PC-3 (cell line): ENCODE data around the gene ZNF24. TPM values are rescaled to one million over a fixed set of nuclear protein-coding genes. Genes with fewer than 3 reads are reported as not detected.

Experiments used
- ATAC-seq: fragments of 200-7000 bp; cut with Tn5 transposase; 2 replicates; pipeline ENCODE4 v1.9.1; 2020; ENCODE audit warnings: mild to moderate bottlenecking, moderate library complexity
- BruUV-seq: library from RNA; stranded (reverse); fragments of 400-500 nt; replicated peaks from 2 replicates; lab custom pipeline; 2021; lab: Mats Ljungman, UMichigan
- CTCF ChIA-PET: fragments of 300-600 bp; sonication (Branson Sonifier 250); formaldehyde crosslinking; loops from one replicate; lab custom pipeline; 2022; ENCODE audit warnings: antibody characterized with exemption; lab: Charles Lee
- POLR2A ChIA-PET: fragments of 300-600 bp; sonication (Branson Sonifier 250); formaldehyde crosslinking; loops from one replicate; lab custom pipeline; 2022; ENCODE audit warnings: antibody characterized with exemption; ENCODE audit not compliant: unreplicated experiment; lab: Charles Lee
- DNase-seq: peaks from one replicate; pipeline ENCODE4 v3.0.0-alpha.2; 2015
- H2AFZ ChIP-seq: fragments of 300-600 bp; sonication (generic); 2 replicates; pipeline ENCODE4 v1.6.0; 2016; ENCODE audit warnings: antibody characterized with exemption, low read length
- H3F3A ChIP-seq: fragments of 300-600 bp; sonication (generic); one replicate; pipeline ENCODE4 v1.6.0; 2017; ENCODE audit warnings: antibody characterized with exemption, low read length, control low read depth, mild to moderate bottlenecking; ENCODE audit not compliant: unreplicated experiment
- H3K27ac ChIP-seq: fragments of 300-600 bp; sonication (generic); 2 replicates; pipeline ENCODE4 v1.5.1; 2016; ENCODE audit warnings: mild to moderate bottlenecking, low read length
- H3K27me3 ChIP-seq: fragments of 300-600 bp; sonication (generic); 2 replicates; pipeline ENCODE4 v1.6.1; 2016; ENCODE audit warnings: low read length, mixed read lengths
- H3K36me3 ChIP-seq: fragments of 300-600 bp; sonication (generic); 2 replicates; pipeline ENCODE4 v1.6.1; 2016; ENCODE audit warnings: low read depth, mixed run types, low read length, mixed read lengths
- H3K4me1 ChIP-seq: fragments of 300-600 bp; sonication (generic); 2 replicates; pipeline ENCODE4 v1.5.1; 2016; ENCODE audit warnings: low read length; ENCODE audit not compliant: insufficient read depth
- H3K4me2 ChIP-seq: fragments of 300-600 bp; sonication (generic); 2 replicates; pipeline ENCODE4 v1.6.0; 2016; ENCODE audit warnings: low read length
- H3K4me3 ChIP-seq: fragments of 300-600 bp; sonication (generic); 2 replicates; pipeline ENCODE4 v1.5.1; 2016; ENCODE audit warnings: mild to moderate bottlenecking, low read length, mixed read lengths
- H3K79me2 ChIP-seq: fragments of 300-600 bp; sonication (generic); 2 replicates; pipeline ENCODE4 v1.6.1; 2017; ENCODE audit warnings: low read length, mixed read lengths
- H3K9ac ChIP-seq: fragments of 300-600 bp; sonication (generic); 2 replicates; pipeline ENCODE4 v1.6.0; 2016; ENCODE audit warnings: mild to moderate bottlenecking, low read length
- H3K9me2 ChIP-seq: fragments of 300-600 bp; sonication (generic); replicated peaks from 2 replicates; pipeline ENCODE4 v1.6.1; 2016; ENCODE audit warnings: mixed run types, low read length, mixed read lengths
- H3K9me3 ChIP-seq: fragments of 300-600 bp; sonication (generic); 2 replicates; pipeline ENCODE4 v1.6.1; 2016; ENCODE audit warnings: low read length, mixed read lengths
- H4K20me1 ChIP-seq: fragments of 300-600 bp; sonication (generic); 2 replicates; pipeline ENCODE4 v1.6.1; 2016; ENCODE audit warnings: low read length, mixed read lengths
- CTCF ChIP-seq: fragments of 300-600 bp; sonication (generic); conservative IDR thresholded peaks from 2 replicates; pipeline ENCODE4 v1.5.1; 2017; ENCODE audit warnings: antibody characterized with exemption, low read depth, mild to moderate bottlenecking, low read length
- EZH2 ChIP-seq: fragments of 300-600 bp; sonication (generic); IDR thresholded peaks from one replicate; pipeline ENCODE4 v1.6.1; 2017; ENCODE audit warnings: antibody characterized with exemption, mild to moderate bottlenecking, low read length; ENCODE audit not compliant: unreplicated experiment
- EZH2phosphoT487 ChIP-seq: fragments of 300-600 bp; sonication (generic); IDR thresholded peaks from 2 replicates; pipeline ENCODE4 v1.6.1; 2018; ENCODE audit warnings: mild to moderate bottlenecking, antibody characterized with exemption, low read length, borderline replicate concordance
- intact Hi-C: fragments of 100-400 bp; cut with micrococcal nuclease; formaldehyde crosslinking; loops from 2 replicates; pipeline ENCODE4 v1.9.0; 2023
- total RNA-seq: library from RNA; depleted of rRNA; stranded (reverse); fragments of >200 nt; gene quantifications from 2 replicates; pipeline ENCODE4 v1.2.3, GENCODE V29; 2014

ZNF24 gene
- total RNA-seq, 1 experiment from 2014 or later = 11.0 TPM

GRCh38 chr18:35331367-35332087, 12.7 kb downstream of the ZNF24 start:
- ChIA-PET POLR2A (no interaction called here), CTCF (no interaction called here)
- H3K4me1 ChIP-seq = no peaks in the 10 kb centered on the region
- no peak overlapping the region for H3K27ac ChIP-seq
- no peak overlapping the region for H3K9ac ChIP-seq
- H3K9me2 ChIP-seq = no peaks in the 10 kb centered on the region
- DNase-seq = no peak
- no peaks in the 10 kb centered on the region for H3K79me2 ChIP-seq
- no peak for ATAC-seq
- TF ChIP-seq EZH2phosphoT487 (no peak), EZH2 (no peak), CTCF (no peak)
- intact Hi-C loops = no loop called here
- no peaks in the 10 kb centered on the region for H3K27me3 ChIP-seq
- no peaks in the 10 kb centered on the region for H4K20me1 ChIP-seq
- H3K4me2 ChIP-seq = no peak overlapping the region
- no peaks in the 10 kb centered on the region for H3F3A ChIP-seq
- no peaks in the 10 kb centered on the region for H3K9me3 ChIP-seq
- H3K4me3 ChIP-seq = no peak overlapping the region
- H2AFZ ChIP-seq = no peak overlapping the region
- no TSS peak for BruUV-seq
- H3K36me3 ChIP-seq = peaks cover 6% of the 10 kb centered on the region; the same call in 1 of the 2 replicates

GRCh38 chr18:35328868-35329267, 15.4 kb downstream of the ZNF24 start:
- ChIA-PET CTCF (no interaction called here), POLR2A (no interaction called here)
- H3K9ac ChIP-seq = no peak overlapping the region
- H3K27me3 ChIP-seq = no peaks in the 10 kb centered on the region
- H4K20me1 ChIP-seq = no peaks in the 10 kb centered on the region
- H3K9me3 ChIP-seq = no peaks in the 10 kb centered on the region
- no peaks in the 10 kb centered on the region for H3F3A ChIP-seq
- no peaks in the 10 kb centered on the region for H3K79me2 ChIP-seq
- H3K9me2 ChIP-seq = no peaks in the 10 kb centered on the region
- peaks cover under 1% of the 10 kb centered on the region; the same call in 1 of the 2 replicates for H3K36me3 ChIP-seq
- no peak overlapping the region for H3K27ac ChIP-seq
- BruUV-seq = no TSS peak
- H3K4me2 ChIP-seq = no peak overlapping the region
- TF ChIP-seq EZH2 = no peak
- TF ChIP-seq EZH2phosphoT487 = no peak
- no peak for TF ChIP-seq CTCF
- DNase-seq (no peak), ATAC-seq (no peak)
- H3K4me3 ChIP-seq = no peak overlapping the region
- intact Hi-C loops = no loop called here
- H3K4me1 ChIP-seq = no peaks in the 10 kb centered on the region
- H2AFZ ChIP-seq = no peak overlapping the region

GRCh38 chr18:35326695-35327387, 17.4 kb downstream of the ZNF24 start:
- Histone ChIP-seq H3K79me2 (no peaks in the 10 kb centered on the region), H3F3A (no peaks in the 10 kb centered on the region), H3K9ac (no peak overlapping the region), H2AFZ (no peak overlapping the region), H3K36me3 (no peaks in the 10 kb centered on the region), H3K9me2 (no peaks in the 10 kb centered on the region), H4K20me1 (no peaks in the 10 kb centered on the region), H3K4me1 (no peaks in the 10 kb centered on the region), H3K4me3 (no peak overlapping the region), H3K4me2 (no peak overlapping the region), H3K9me3 (no peaks in the 10 kb centered on the region), H3K27ac (no peak overlapping the region), H3K27me3 (no peaks in the 10 kb centered on the region)
- DNase-seq (no peak), ATAC-seq (no peak)
- ChIA-PET CTCF (no interaction called here), POLR2A (no interaction called here)
- no peak for TF ChIP-seq EZH2
- no peak for TF ChIP-seq CTCF
- no peak for TF ChIP-seq EZH2phosphoT487
- BruUV-seq = no TSS peak
- intact Hi-C loops = no loop called here
